Measurements from ENCODE around the gene GNAO1. TPM values are rescaled to one million over a fixed set of nuclear protein-coding genes. Genes with fewer than 3 reads are reported as not detected.

GNAO1 gene
- total RNA-seq, 1 donor from 2014 or later = 2.0 TPM

- peaks cover 2% of the 10 kb centered on the region for H3K4me1 Mint-ChIP-seq
- intact Hi-C loops (cut with micrococcal nuclease) = no loop called here
- DNase-seq = no peak
Observed at GRCh38 chr16:56300891-56301850, 109.9 kb downstream of the GNAO1 start.

GRCh38 chr16:56302506-56302905 lies 111.2 kb downstream of the GNAO1 start:
- no peaks in the 10 kb centered on the region for H3K9me3 Mint-ChIP-seq
- H3K4me1 Mint-ChIP-seq = peaks cover 2% of the 10 kb centered on the region
- H3K27ac Mint-ChIP-seq = no peak overlapping the region
- intact Hi-C loops (cut with micrococcal nuclease) = no loop called here
- H3K36me3 Mint-ChIP-seq (ENCODE audit: low read depth) = no peaks in the 10 kb centered on the region
- no peak overlapping the region for H3K4me3 Mint-ChIP-seq
- peaks cover 2% of the 10 kb centered on the region for H3K27me3 Mint-ChIP-seq
- DNase-seq = no peak

More at GRCh38 chr16:56300891-56301850, 109.9 kb downstream of the GNAO1 start:
- Mint-ChIP-seq H3K36me3 (ENCODE audit: low read depth) (no peaks in the 10 kb centered on the region), H3K9me3 (no peaks in the 10 kb centered on the region), H3K4me3 (no peak overlapping the region), H3K27me3 (peaks cover 2% of the 10 kb centered on the region), H3K27ac (no peak overlapping the region)

DNA sequence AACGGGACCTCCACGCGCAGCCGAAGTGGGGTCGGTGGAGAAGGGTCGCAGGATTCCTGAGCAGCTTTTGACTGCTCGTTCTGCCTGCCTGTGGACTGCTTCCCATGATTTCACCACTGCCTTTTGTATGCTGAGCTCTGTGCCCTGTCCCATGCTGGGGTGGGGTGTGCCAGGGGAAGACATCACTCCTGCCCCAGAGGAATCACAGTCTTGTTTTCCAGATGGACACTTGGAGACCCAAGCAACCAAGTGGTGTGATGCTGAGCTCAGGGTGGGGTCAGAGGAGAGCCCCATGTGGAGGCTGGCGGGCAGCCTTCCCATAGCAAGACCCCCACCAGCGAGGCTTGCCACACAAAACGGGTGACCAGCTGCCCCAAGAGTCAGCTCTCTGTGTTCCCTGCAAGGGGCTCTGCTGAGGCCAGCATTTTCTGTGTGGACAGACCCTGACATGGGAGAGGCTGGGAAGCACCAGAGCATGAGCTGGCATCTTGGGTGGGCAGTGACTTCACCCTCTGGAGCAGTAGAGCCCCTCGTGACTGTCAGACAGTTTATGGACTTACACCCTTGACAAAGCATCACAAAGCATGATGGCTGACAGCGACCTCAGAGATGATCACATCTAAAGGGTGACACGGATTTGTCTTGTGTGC lies 111.9 kb downstream of the GNAO1 start:
- intact Hi-C loops (cut with micrococcal nuclease) = no loop called here
- peaks cover under 1% of the 10 kb centered on the region for H3K27me3 Mint-ChIP-seq
- H3K9me3 Mint-ChIP-seq = no peaks in the 10 kb centered on the region
- DNase-seq = no peak
- H3K4me1 Mint-ChIP-seq = peaks cover under 1% of the 10 kb centered on the region
- H3K36me3 Mint-ChIP-seq (ENCODE audit: low read depth) = no peaks in the 10 kb centered on the region
- no peak overlapping the region for H3K27ac Mint-ChIP-seq
- no peak overlapping the region for H3K4me3 Mint-ChIP-seq

- Mint-ChIP-seq H3K27me3 (no peaks in the 10 kb centered on the region), H3K4me3 (no peak overlapping the region), H3K27ac (no peak overlapping the region), H3K36me3 (ENCODE audit: low read depth) (no peaks in the 10 kb centered on the region), H3K4me1 (no peaks in the 10 kb centered on the region), H3K9me3 (no peaks in the 10 kb centered on the region)
- intact Hi-C loops (cut with micrococcal nuclease) = no loop called here
- DNase-seq = no peak
Observed at GRCh38 chr16:56303880-56304279, 112.6 kb downstream of the GNAO1 start.

- Mint-ChIP-seq H3K27ac (no peak overlapping the region), H3K27me3 (no peaks in the 10 kb centered on the region), H3K36me3 (ENCODE audit: low read depth) (no peaks in the 10 kb centered on the region), H3K4me1 (no peaks in the 10 kb centered on the region), H3K9me3 (no peaks in the 10 kb centered on the region), H3K4me3 (no peak overlapping the region)
- intact Hi-C loops (cut with micrococcal nuclease) = no loop called here
- DNase-seq = no peak
Observed at GRCh38 chr16:56305956-56306565, 114.8 kb downstream of the GNAO1 start.

DNA sequence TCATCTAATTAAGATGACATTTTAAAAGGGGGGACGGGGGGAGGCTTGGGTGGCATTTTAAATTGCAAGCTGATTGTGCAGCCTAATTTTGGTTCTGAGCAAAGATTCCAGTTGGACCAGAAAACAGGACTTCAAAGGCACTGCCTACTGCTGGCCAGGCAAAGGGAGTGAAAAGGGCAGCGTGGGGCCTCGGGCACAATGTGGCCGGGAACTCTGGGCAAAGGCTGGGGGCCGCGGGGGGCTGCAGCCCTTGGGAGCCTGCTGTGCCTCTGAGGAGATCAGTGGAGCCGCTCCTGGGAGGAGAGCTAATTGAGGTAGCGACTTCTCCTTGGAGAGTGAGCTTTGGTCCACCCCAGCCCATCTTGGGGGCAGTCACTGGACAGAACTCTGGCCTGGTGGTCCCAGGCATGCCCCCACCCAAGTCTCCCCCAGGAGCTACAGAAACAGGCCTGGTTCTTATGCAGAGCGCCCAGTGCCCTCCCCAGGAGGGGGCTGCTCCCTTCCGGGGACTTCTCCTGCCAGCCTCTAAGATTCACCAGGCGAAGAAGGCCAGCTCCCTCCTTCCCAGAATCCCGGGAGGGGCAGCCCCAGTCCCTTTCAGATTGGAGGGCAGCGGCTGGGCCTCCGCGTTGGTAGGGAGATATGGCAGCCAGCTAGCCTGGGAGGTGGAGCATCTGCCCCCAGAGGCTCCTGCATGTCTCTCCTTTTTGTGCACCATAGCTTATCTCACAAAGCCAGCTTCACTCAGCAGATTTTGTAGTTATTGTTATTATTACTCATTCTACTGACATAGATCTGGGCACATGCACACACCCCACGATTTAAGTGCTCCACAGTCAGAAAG lies 115.6 kb downstream of the GNAO1 start:
- Mint-ChIP-seq H3K4me3 (no peak overlapping the region), H3K9me3 (no peaks in the 10 kb centered on the region), H3K27me3 (no peaks in the 10 kb centered on the region), H3K4me1 (no peaks in the 10 kb centered on the region), H3K36me3 (ENCODE audit: low read depth) (no peaks in the 10 kb centered on the region), H3K27ac (no peak overlapping the region)
- DNase-seq = no peak
- intact Hi-C loops (cut with micrococcal nuclease) = no loop called here

DNA sequence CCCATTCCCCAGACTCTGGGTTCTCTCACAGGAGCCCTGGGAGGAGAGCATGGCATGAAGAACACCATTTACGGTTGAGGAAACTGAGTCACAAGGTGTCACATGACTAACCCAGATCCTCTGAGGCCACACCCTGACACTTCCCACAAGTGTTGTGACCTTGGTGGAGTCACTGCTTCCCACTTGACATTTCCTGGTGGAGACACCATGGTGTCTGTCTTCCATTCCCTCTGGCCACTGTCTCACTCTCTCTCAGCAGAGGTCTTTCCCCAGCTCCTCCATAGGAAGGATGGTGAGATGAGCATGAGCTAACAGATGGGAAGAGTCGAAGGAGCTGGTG lies 116.2 kb downstream of the GNAO1 start:
- Mint-ChIP-seq H3K4me1 (no peaks in the 10 kb centered on the region), H3K4me3 (no peak overlapping the region), H3K9me3 (no peaks in the 10 kb centered on the region), H3K36me3 (ENCODE audit: low read depth) (no peaks in the 10 kb centered on the region), H3K27ac (no peak overlapping the region), H3K27me3 (no peaks in the 10 kb centered on the region)
- no peak for DNase-seq
- intact Hi-C loops (cut with micrococcal nuclease) = no loop called here

DNA sequence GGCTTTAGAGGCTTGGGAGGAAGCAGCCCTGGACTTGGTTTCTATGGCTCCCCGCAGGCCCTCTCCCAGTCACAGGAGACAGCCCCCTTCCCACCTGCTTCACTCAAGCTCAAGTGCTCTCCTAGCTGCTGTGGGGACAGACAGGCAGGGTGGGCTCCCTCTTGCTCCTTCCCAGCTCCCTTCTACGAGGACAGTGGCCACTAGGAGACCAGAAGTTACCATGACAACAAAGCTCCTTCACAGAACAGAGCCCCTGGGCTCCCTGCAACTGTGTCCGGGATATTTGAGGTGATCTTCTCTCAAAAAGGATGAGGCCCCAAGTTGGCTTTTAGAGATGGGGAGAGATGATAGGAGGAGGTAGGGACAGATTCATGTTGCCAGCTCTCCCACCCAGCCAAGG lies 117.7 kb downstream of the GNAO1 start:
- DNase-seq = no peak
- H3K27me3 Mint-ChIP-seq = no peaks in the 10 kb centered on the region
- no peaks in the 10 kb centered on the region for H3K9me3 Mint-ChIP-seq
- H3K4me1 Mint-ChIP-seq = no peaks in the 10 kb centered on the region
- no peaks in the 10 kb centered on the region for H3K36me3 Mint-ChIP-seq (ENCODE audit: low read depth)
- no peak overlapping the region for H3K4me3 Mint-ChIP-seq
- H3K27ac Mint-ChIP-seq = no peak overlapping the region
- intact Hi-C loops (cut with micrococcal nuclease) = no loop called here

DNA sequence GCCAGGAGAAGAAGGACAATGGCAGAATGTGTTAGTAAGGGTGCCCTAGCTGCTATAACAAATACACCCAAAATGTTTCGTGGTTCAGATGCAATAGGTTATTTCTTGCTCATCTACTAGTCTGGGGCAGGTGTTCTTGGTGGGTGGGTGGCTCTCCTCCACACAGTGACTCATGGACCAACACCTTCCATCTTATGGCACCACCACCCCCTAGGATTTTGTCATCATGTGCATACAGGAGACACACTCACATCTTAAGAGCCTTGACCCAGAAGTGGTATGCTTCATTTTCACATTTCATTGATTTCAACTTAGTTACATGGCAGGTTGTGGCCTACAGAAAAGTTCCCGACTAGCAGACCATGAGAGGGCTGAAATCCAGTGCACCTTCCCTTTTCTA lies 119.4 kb downstream of the GNAO1 start:
- intact Hi-C loops (cut with micrococcal nuclease) = loop anchor here (10.0 kb wide), 1 partner anchor 106 kb away; no protein-coding TSS in a partner anchor
- H3K27ac Mint-ChIP-seq = no peak overlapping the region
- no peak overlapping the region for H3K4me3 Mint-ChIP-seq
- H3K27me3 Mint-ChIP-seq = no peaks in the 10 kb centered on the region
- no peak for DNase-seq
- H3K36me3 Mint-ChIP-seq (ENCODE audit: low read depth) = no peaks in the 10 kb centered on the region
- no peaks in the 10 kb centered on the region for H3K9me3 Mint-ChIP-seq
- H3K4me1 Mint-ChIP-seq = no peaks in the 10 kb centered on the region

DNA sequence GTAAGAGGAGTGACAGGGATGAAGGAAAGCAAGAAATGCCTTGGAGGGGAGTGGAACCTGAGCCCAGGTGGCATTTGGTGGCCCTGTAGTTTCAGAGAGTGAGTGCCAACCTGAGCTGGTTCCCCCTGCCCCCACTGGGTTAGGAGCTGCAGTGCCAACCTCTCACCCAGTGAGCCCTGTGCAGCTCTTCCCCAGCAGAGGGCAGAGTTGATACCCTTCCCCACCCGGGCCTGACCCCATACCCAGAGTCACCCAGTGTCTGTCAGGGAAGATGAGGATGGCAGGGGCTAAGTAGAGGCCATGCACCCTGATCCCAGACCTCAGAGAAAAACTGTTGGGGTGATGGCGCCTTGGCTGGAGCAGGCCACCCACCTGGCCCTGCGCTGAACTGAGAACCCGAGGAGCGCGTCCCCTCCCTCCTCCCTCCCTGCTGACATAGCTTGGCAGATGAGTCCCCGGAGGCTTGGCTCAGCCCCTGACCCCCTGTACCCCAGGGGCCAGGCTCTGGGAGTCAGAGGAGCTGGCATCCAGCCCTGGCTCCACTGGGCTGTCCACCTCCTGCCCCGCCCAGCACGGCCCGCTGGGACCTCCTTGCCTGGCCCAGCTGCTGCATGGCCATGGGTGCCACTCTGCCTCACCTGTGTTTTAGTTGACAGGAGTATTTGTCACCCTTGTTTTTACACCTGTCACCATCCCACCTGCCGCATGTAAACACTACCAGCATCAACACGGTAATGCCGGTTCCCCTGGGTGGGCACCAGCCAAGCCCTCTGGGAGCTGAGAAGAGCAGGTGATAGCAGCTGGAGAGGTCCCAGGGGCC lies 120.1 kb downstream of the GNAO1 start:
- DNase-seq = no peak
- Mint-ChIP-seq H3K4me3 (no peak overlapping the region), H3K4me1 (no peaks in the 10 kb centered on the region), H3K27ac (no peak overlapping the region), H3K9me3 (no peaks in the 10 kb centered on the region), H3K36me3 (ENCODE audit: low read depth) (no peaks in the 10 kb centered on the region), H3K27me3 (no peaks in the 10 kb centered on the region)
- intact Hi-C loops (cut with micrococcal nuclease) = loop anchor here (10.0 kb wide), 1 partner anchor 107 kb away; no protein-coding TSS in a partner anchor

DNA sequence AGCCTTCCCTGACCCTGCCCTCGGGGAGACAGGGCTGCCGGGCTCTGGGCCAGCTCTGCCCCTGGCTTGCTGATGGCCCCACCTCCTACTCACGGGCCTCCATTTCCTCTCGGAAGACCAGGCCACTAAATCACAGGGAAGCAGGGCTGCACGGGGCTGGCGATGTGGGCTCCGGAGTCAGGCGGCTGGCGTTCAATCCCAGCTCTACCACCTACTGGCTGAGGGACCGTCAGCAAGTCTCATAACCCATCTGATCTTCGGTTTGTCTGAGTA lies 120.7 kb downstream of the GNAO1 start:
- H3K27ac Mint-ChIP-seq = no peak overlapping the region
- intact Hi-C loops (cut with micrococcal nuclease) = loop anchor here (10.0 kb wide), 1 partner anchor 107 kb away; no protein-coding TSS in a partner anchor
- no peaks in the 10 kb centered on the region for H3K36me3 Mint-ChIP-seq (ENCODE audit: low read depth)
- no peak overlapping the region for H3K4me3 Mint-ChIP-seq
- DNase-seq = no peak
- no peaks in the 10 kb centered on the region for H3K9me3 Mint-ChIP-seq
- H3K27me3 Mint-ChIP-seq = no peaks in the 10 kb centered on the region
- H3K4me1 Mint-ChIP-seq = no peaks in the 10 kb centered on the region

DNA sequence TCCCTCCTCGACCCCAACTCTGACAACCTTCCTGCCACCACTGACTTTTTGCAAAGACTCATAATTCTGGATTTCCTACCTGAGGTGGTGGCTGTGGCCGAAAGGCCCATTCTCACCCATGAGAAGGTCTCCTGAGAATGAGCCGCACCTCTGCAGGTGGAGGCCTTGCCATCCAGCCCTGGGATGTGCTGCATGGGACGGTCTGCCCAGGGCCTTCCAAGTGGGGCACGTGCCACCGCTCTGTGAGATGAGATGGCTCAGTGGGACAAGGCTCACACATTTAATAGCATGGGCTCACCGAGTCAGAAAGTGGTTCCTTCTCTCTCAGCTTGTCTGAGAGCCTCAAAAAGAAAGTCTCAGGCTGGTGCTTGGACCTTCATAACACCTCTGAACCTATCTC lies 121.3 kb downstream of the GNAO1 start:
- Mint-ChIP-seq H3K27me3 (peaks cover 4% of the 10 kb centered on the region), H3K9me3 (no peaks in the 10 kb centered on the region), H3K27ac (no peak overlapping the region), H3K4me3 (no peak overlapping the region), H3K36me3 (ENCODE audit: low read depth) (no peaks in the 10 kb centered on the region), H3K4me1 (no peaks in the 10 kb centered on the region)
- intact Hi-C loops (cut with micrococcal nuclease) = loop anchor here (10.0 kb wide), 1 partner anchor 108 kb away; no protein-coding TSS in a partner anchor
- no peak for DNase-seq
